HL-60/S4 (cell line): ENCODE results near the gene IL24.

Source experiments
- in situ Hi-C: fragments of 300-500 bp; cut with MboI; formaldehyde crosslinking; loops from 2 replicates; pipeline ENCODE4 v1.14.3; 2022; ENCODE audit warnings: low sequenced_read_pairs

IL24 gene

DNA sequence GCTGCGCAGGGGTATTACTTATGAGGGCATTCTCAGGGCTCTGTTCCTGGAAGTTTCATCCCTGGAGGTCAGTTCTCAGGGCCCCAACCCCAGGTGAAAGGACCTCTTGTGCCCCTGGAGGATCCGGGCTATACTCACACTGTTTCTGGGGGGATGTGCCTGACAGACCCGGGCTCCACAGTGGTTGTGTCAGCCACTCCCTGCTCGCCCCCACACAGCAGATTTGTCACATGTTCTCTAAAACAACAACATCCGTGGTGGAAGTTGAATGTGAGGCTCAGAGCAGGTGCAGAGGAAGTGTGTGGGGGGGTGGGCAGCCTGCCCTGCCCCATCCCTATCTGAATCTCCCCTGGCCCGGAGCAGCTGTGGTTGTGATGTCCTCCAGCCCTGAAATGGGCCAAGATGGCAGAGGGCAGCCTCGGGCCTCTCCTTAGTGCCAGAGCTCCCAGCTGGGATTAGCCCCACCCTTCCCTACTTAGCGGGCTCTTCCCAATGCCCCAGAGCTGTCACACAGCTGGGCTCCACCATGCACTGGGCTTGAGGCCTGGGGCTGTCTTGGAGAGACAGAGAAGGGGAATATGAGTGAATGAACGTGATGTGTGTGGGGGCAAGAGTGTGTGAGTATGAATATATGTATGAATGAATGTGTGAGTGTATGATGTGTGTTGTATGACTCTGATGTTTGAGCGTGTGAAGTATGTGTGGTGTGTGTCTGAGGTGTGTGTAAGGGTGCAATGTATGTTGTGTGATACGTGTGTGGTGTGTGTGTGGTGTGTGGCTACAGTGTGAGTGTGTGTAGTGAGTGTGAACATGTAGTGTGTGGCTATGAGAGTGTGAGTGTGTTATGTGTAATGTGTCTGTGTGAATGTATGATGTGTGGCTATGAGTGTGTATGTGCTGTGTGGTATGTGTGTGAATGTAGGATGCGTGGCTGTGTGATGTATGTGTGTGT lies 26.0 kb downstream of the IL24 start:
- in situ Hi-C loops, result loop anchor here (25.0 kb wide), 1 partner anchor 436 kb away; no protein-coding TSS in a partner anchor

DNA sequence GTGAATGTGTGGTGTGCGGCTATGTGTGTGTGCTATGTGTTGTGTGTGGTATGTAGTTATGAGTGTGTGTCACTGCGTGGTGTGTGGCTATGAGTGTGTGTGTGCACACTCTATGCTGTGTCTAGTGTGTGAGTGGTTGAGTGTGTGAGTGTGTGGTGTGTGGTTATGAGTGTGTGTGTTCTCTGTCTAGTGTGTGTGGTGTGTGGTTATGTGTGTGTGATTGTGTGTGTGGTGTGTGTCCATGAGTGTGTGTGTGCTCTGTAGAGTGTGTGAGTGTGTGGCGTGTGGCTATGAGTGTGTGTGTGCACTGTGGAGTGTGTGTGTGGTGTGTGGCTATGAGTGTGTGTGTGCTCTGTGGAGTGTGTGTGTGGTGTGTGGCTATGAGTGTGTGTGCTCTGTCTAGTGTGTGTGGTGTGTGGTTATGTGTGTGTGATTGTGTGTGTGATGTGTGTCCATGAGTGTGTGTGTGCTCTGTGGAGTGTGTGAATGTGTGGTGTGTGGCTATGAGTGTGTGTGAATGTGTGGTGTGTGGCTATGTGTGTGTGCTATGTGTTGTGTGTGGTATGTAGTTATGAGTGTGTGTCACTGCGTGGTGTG lies 26.8 kb downstream of the IL24 start:
- in situ Hi-C loops, result loop anchor here (25.0 kb wide), 1 partner anchor 437 kb away; no protein-coding TSS in a partner anchor

DNA sequence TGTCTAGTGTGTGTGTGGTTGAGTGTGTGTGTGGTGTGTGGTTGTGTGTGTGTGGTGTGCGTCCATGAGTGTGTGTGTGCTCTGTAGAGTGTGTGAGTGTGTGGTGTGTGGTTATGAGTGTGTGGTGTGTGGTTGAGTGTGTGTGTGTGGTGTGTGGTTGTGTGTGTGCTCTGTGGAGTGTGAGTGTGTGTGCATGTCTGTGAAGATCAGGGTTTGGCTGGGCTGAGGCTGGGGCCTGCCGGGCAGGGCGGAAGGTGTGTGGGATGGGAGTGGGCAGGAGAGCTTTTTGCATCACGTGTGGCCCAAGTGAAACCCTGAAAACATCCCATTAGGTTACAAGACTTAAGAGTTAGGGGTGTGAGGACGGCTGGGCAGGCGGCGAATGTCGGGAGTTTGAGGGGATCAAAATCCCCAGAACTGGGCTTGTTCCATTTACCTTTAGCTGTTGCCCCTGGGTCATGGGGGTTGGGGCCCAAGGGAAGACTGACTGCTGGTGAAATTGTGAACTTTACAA lies 27.4 kb downstream of the IL24 start:
- in situ Hi-C loops, result loop anchor here (25.0 kb wide), 1 partner anchor 437 kb away; no protein-coding TSS in a partner anchor

DNA sequence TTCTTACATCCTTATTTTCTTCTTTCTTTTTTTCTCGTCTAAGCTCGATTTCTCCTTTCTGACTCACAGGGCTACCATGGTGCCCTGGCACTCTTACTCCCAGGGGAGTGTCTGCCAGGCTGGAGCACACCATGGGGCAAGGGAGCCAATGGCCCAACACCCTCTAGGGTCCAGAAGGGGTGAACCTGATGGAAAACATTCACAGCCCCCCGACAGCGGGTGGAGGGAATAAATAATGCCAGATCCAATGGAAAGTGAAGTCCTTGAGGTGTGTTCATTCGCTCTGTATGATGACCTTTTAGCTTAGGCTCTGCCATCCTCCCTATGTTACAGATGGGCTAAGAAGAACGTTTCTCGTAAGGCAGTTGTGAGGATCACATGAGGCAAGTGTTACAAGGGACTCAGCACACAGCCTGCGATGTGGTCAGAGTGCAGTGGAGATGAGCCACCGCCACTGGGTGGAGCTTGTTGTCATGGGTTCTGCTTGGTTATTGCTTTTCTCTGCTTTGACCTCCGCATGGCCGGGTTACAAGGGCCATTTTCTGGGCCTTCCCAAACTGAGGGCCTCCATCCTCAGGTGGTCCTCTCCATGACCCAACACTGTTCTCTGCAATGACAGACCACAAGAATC lies 28.0 kb downstream of the IL24 start:
- in situ Hi-C loops, result no loop called here

DNA sequence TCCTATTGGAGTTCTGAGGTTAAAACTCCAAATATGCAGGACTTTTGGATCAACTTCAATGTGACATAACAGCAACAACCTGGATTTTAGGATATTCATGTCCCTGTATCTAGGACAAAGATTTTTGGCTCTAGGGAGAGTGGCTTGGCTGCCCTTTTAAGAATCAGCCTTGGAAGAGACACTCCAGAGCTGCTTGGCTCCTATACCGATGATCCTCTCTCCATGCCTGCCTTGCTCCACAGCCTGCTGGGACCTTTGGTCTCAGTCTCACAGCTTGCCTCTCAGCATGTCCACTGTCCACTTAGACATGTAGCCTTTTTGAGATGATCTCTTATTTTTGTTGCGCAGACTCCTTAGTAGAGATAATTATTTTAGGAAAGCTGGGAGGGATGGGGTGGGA lies 29.0 kb downstream of the IL24 start:
- in situ Hi-C loops, result no loop called here

DNA sequence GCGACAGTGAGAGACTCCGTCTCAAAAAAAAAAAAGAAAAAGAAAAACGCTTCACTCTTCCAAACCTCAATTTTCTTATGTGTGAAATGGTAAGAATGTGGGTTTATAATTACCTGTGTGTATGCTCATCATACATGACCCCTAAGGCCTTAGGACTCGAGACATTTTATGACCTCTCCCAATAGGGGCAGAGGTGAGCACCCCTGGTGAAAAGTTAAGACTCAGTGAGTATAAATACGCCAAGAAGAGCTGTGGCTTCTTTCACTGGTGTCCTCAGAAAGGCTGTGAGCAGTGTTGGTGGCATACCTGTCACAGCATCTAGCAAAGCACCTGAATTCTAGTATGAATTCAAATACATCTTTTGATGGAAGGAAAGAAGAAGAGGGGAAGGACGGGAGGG lies 32.3 kb downstream of the IL24 start:
- in situ Hi-C loops, result no loop called here

DNA sequence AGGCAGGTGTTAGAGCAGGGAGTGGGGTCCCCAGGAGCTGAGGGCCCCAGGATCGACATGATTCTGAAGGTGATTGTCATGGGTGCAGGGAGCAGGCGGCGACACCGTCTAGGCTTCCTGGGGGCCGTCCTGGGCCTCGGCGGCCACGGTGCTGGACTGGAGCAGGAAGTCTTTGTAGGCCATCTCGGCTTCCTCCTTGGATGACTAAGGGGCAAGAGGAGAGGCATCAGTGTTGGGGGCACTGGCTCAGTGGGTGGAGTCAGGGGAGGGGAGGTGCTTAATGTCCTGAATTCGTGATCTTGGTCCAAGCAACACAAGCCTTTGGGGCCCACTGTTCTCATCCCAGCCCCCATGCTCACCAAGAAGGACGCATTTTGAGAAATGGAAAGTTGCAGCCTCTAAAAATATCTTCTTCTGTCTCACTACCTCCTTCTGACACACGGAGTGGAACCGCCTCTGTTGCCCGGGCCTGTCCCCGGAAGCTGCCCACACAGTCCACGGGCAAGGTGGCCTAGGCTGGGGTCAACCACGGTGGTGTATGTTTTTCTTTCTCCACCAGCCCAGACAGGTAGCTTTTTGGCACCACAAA lies 33.1 kb downstream of the IL24 start:
- in situ Hi-C loops, result loop anchor here (10.0 kb wide), 2 partner anchors 54 to 144 kb away; no protein-coding TSS in a partner anchor

DNA sequence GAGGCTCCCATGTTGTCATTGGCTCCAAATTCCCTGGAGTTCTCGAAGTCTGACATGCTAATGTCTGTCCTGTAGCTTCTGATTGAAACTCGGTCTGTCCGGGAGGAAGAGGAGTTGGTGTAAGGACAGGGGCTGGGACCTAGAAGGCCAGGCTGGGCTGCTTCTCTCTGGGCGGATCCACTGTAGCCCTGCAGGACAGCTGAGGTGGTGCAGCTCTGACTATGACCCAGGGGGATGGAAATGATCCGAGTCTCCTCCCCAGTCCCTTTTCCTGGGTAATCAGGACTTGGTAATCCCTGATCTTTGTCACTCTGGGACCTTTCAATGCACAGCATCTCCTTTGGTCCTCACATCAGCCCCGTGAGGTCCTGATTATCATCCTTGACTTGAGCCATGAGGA lies 34.5 kb downstream of the IL24 start:
- in situ Hi-C loops, result loop anchor here (10.0 kb wide), 2 partner anchors 53 to 143 kb away; no protein-coding TSS in a partner anchor

DNA sequence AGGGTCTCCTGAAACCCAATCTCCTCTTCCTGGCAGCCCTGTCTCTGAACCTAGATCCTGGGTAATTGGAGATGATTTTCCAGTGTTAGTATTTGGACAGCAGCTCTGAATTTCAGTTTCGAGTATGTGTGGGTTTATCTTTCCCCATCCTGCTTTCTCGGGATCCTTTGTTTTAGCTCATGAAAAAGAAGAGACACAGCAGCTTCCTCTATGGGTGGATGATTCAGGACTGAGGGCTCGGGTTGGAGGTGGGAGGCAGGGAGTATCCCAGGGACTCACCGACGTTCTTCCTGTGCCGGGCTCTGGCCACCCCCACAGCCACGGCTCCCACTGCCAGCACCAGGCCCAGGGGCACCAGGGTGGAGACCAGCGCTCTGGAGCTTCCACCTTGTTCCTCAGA lies 34.9 kb downstream of the IL24 start:
- in situ Hi-C loops, result loop anchor here (10.0 kb wide), 2 partner anchors 53 to 143 kb away; no protein-coding TSS in a partner anchor

DNA sequence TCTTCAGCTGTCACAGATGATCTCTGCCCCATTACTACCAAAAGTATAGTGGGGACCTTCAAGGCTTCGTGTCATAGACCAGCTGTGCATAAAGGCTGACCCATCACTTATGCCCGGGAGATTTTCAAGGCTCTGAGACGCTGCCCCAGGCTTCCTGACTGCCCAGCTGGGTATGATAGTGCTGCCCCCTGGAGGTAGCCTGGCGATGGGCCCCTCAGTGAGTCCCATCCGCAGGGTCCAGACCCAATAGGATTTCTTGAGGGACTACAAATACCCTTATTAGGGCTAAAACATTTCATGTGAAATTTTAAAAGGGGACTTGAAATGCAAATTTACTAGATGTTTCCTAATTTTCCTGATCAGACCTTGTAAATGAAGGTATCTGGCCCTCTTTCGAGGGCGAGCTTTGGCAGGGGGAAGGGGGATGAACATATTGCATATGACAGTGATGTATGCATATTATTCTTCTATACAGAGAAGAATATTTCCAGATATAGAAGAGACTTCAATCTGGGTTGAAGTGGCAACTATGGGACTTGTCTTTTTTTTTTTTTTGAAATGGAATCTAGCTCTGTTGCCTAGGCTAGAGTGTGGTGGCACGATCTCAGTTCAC lies 36.2 kb downstream of the IL24 start:
- in situ Hi-C loops, result loop anchor here (10.0 kb wide), 2 partner anchors 51 to 141 kb away; no protein-coding TSS in a partner anchor

DNA sequence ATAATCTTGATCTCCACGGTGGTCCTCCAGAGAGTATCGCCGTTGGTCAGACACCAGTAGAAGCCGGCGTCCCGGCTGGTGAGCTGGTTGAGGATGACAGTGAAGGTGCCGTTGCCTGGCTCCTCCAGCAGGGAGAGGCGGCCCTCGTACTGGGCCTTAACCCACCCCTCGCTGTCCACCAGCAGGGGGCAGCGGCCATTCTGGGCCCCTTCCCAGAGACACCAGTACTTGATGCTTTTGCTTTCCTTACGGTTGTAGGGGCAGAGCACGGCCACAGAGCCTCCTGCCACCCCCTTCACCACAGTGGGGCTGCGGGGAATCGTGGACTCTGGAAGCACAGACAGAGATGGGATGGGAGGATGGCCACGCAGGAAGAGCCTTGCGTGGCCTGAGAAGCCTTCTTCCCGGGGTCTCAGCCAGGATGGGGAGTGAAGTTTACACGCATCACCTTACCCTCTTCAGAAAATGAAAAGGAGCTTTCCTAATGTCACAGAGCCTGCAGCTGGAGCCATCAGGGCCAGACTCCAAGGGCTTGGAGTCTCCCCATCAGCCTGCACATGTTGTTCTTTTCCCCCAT lies 38.3 kb downstream of the IL24 start:
- in situ Hi-C loops, result loop anchor here (10.0 kb wide), 2 partner anchors 49 to 139 kb away; no protein-coding TSS in a partner anchor

DNA sequence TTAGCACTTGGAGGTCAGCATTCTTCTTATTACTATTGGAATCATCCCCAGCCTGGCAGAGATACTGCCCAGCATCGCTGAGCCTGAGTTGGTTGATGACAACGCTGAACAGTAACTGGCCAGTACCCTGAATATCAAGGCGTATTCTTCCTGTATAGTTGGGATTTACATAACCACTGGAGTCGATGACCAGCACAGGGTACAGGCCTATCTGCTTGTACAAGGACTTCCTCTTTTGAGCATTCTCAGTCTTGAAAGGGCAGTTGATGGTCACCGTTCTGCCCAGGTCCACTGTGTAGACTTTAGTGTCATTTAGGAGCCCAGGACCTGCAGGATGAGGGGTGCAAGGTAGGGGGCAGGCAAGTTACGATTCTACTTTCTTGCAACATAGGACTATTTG lies 40.2 kb downstream of the IL24 start:
- in situ Hi-C loops, result loop anchor here (10.0 kb wide), 2 partner anchors 47 to 137 kb away; no protein-coding TSS in a partner anchor

DNA sequence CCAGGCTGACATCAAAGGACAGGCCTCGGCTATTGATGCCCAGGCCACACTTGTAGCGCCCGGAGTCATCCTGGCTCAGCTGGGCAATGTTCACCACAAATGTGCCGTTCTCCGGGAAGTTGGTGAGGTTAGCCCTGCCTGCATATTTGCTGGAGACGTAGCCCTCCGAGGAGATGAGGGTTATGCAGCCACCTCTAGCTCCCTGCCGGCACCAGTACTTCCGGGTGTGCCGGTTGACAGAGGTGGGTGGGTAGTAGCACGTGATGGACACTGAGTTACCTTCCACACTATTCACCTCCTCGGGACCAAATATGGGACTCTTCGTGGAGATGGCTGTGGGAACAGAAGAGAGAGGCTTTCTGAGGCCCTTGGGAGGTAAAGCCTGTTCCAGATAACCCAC lies 41.9 kb downstream of the IL24 start:
- in situ Hi-C loops, result loop anchor here (10.0 kb wide), 2 partner anchors 46 to 136 kb away; no protein-coding TSS in a partner anchor

DNA sequence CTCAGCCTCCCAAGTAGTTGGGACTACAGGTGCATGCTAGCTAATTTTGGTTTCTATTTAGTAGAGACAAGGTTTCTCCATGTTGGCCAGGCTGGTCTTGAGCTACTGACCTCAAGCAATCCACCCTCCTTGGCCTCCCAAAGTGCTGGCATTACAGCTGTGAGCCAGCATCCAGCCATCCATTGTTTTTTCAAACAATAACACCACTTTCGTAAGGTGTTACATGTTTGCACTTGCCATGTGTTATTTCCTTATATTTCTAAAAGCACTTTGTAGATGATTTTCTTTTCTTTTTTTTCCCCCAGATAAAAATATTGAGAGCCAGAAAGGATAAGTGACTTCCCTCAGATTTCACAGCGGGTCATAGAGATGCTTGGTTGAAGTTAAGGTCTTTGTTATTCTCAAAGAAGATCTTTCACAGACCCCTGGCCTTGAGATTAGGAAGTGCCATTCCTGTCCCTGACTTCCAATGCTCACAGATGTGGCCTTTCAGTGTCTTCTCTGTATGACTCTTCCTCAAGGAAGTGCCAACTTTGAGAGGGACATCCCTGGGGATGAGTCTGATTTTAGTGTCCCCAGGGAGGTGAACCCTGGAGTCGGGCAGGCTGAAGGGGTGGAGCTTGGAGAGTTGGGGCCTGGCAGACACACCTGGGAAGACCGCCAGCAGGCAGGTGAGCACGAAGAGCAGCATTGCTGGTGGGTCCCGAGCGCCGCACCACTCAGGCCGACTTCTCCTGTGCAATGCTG lies 42.8 kb downstream of the IL24 start:
- in situ Hi-C loops, result loop anchor here (10.0 kb wide), 2 partner anchors 45 to 135 kb away; no protein-coding TSS in a partner anchor

DNA sequence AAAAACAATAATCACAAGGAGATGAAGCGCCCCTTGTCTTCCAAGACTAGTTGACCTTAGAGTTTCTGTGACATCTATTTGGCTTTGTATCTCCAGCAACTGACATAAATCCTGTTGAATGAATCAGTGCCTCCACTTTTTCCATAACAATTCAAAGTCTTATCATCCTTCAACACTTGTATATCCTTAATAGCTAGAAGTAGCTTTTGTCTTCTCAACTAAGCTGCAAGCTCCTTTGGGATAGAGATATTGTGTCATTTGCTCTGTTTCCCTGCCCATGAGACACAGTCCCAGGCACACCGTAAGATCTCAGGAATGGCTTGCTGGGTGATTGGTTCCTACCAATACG lies 43.3 kb downstream of the IL24 start:
- in situ Hi-C loops, result no loop called here

DNA sequence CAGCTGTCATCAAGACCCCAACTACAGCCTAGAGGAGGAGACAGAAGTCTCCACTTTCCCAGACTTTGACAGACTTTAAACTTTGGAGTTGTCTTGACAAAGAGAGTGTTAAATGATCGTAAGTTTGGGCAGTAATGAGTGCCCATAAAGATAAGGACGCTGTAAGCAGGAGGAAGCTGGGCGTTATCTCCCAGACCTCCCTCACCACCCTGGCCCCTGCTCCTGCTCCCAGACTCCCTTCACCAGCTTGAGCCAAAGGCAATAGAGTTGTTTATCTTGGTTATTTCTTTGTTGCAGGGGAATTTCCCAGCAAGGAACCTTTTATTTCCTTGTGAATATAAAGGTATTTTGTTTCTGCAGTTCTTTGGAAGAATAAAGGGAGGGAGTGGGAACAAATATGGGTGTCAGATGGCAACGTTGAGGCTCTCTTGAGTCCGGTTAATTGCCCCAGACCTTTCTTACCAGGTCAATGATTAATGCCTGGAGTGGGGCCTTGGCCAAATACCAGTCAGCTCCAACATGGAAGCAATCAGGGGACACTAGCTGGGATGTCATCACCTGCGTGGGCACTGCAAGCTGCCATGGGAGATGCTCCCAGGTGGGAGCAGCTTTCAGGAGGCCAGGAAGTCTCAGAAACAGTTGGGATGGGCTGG lies 44.6 kb downstream of the IL24 start:
- in situ Hi-C loops, result no loop called here

DNA sequence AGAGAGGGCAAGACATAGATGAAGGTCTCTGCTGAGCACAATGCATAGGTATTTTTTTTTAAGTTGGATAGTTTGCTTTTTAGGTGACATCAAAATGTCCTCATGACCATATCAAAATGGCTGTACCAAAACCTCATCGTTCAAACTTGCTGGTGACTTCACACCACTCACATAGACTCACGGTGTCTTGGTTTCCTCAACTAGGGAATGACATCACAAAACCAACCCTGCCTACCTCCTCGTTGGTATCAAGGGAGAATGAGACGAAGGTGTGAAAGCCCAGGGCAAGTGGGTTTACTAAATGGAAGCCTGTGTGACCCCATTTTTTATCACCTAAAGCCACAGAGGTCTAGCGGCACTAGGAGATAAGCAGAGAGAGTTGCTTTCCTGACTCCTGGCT lies 47.5 kb downstream of the IL24 start:
- in situ Hi-C loops, result no loop called here

DNA sequence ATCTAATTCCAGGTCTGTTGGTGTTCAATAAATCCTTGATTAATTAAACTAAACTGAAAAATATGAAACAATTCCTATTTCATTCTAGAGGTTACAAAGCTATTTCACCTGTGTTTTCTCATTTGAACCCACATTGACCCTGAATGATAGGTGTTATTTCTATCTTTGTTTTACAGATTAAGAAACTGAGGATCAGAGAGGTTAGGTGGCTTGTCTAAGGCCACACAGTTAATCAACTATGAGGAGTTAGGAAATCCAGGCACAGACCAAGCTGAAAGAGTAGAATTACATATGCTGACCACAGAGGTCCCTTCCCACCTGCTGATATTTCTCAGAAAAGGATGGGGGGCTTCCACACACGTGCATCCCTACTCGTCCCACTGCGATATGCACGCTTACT lies 48.5 kb downstream of the IL24 start:
- in situ Hi-C loops, result no loop called here

DNA sequence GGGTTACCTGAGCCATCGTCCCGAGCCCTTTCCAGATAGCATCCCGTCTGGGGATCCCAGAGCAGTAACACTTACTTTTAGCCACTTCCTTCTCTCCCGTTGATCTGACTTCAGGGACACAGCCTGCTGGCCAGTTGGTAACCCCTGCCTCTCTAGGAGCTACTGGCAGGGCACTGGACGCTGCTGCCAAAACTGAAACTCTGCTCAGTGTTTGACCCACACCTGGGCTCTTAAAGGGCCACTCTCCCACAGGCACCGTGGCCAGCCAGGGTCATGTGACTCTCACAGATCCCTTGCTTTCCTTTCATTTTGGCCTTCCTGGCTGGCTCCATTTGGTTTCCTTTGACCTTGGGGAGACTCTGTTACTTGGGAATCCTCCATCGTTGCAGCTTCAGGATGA lies 49.0 kb downstream of the IL24 start, which contains the start of gene PIGR:
Gene PIGR (minus strand): TSS at position 206 of the 400 bp plus-strand sequence. CDS start 5,935 bp downstream, outside the sequence.
- in situ Hi-C loops, result no loop called here
